ENCODE measurements around the gene LDAH.

DNA sequence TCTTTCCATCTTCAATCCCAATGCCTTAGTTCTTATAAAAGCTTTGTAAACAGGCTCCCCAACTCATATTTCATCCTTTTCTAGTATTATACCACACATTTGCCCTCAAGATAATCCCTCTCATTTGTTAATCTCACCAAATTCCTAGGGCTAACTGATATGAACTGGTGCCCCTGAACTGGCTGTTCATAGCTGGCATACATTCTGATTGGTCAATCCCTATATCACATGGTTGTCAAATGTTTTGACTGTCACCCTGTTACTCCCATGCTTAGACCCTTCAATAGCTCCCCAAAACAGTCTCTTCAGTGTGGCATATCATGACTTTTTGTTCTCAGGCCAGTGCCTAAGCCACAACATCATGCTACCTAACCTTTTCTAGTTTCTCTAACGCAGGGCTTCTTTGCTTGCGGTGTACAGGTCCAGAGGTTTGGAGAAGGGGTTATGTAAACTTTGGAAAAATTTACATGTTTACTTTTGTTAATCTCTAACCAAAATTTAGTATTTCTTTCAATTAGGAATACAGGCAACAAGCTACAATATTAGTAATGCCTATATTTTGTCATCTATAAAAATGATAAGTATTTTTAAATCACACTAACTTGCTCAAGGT lies 125.5 kb downstream of the LDAH start:
- TF ChIP-seq, protein P1, sequence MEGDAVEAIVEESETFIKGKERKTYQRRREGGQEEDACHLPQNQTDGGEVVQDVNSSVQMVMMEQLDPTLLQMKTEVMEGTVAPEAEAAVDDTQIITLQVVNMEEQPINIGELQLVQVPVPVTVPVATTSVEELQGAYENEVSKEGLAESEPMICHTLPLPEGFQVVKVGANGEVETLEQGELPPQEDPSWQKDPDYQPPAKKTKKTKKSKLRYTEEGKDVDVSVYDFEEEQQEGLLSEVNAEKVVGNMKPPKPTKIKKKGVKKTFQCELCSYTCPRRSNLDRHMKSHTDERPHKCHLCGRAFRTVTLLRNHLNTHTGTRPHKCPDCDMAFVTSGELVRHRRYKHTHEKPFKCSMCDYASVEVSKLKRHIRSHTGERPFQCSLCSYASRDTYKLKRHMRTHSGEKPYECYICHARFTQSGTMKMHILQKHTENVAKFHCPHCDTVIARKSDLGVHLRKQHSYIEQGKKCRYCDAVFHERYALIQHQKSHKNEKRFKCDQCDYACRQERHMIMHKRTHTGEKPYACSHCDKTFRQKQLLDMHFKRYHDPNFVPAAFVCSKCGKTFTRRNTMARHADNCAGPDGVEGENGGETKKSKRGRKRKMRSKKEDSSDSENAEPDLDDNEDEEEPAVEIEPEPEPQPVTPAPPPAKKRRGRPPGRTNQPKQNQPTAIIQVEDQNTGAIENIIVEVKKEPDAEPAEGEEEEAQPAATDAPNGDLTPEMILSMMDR (IDR thresholded peaks at IDR 0.05): no peak
- TF ChIP-seq EZH2 (IDR thresholded peaks at IDR 0.05; ENCODE audit: borderline replicate concordance, insufficient read depth, low read depth, low read length, poor library complexity, severe bottlenecking): no peak
